K562 (cell line): ENCODE measurements around the gene TLX2. TPM values are rescaled to one million over a fixed set of nuclear protein-coding genes. Genes with fewer than 3 reads are reported as not detected.

Experiments
- CBX3 ChIP-seq, 2 experiments: IDR thresholded peaks; 1 replicate in 1 of 2; 2 replicates in 1 of 2; pipeline ENCODE4 v1.6.1; 2012; ENCODE audit warnings: inconsistent platforms in 2 of 2, low read length in 2 of 2, borderline replicate concordance in 1 of 2, control low read depth in 1 of 2
- CEBPG ChIP-seq, 3 experiments: fragments of 200-800 bp in 1 of 3; sonication (Bioruptor generic) in 1 of 3; sonication (generic) in 1 of 3; formaldehyde crosslinking in 1 of 3; IDR thresholded peaks in 2 of 3; conservative IDR thresholded peaks in 1 of 3; 2 replicates each; pipeline versions ENCODE4 v1.6.1 to v1.8.0; 2016 to 2022; ENCODE audit warnings: missing compliant biosample characterization in 2 of 3, missing genetic modification characterization in 2 of 3, mild to moderate bottlenecking in 1 of 3, missing genetic modification reagents in 1 of 3
- EP300 ChIP-seq: IDR thresholded peaks from 2 replicates; pipeline ENCODE4 v1.6.1; 2012; ENCODE audit warnings: low read length, improper control_type of control experiment
- FOXK1 ChIP-seq: sonication (generic); formaldehyde crosslinking; IDR thresholded peaks from 2 replicates; pipeline ENCODE4 v1.8.0; 2022; ENCODE audit warnings: missing genetic modification reagents, mild to moderate bottlenecking, borderline replicate concordance
- MAX ChIP-seq: sonication (generic); formaldehyde crosslinking; IDR thresholded peaks from 2 replicates; pipeline ENCODE4 v1.9.0; 2022; ENCODE audit warnings: mild to moderate bottlenecking, missing genetic modification reagents
- NR2F6 ChIP-seq: fragments of 450-650 bp; formaldehyde crosslinking; IDR thresholded peaks from 2 replicates; pipeline ENCODE4 v1.4.0; 2020; ENCODE audit warnings: mild to moderate bottlenecking
- NRF1 ChIP-seq, 2 experiments: fragments of 450-650 bp; IDR thresholded peaks in 1 of 2; conservative IDR thresholded peaks in 1 of 2; 2 replicates each; pipeline ENCODE4 v1.6.1; 2014; ENCODE audit warnings: mild to moderate bottlenecking in 2 of 2
- POLR3G ChIP-seq: IDR thresholded peaks from 2 replicates; pipeline ENCODE4 v1.6.1; 2011; ENCODE audit not compliant: insufficient read length, insufficient replicate concordance; ENCODE audit errors: extremely low read depth
- PYGO2 ChIP-seq: fragments of 450-650 bp; IDR thresholded peaks from 2 replicates; pipeline ENCODE4 v1.6.1; 2016; ENCODE audit warnings: mild to moderate bottlenecking, missing genetic modification characterization, moderate library complexity, missing compliant biosample characterization
- RNF2 ChIP-seq: sonication (generic); IDR thresholded peaks from 2 replicates; pipeline ENCODE4 v1.6.1; 2016
- SNIP1 ChIP-seq: fragments of 450-650 bp; IDR thresholded peaks from 2 replicates; pipeline ENCODE4 v1.7.1; 2017; ENCODE audit warnings: low read depth, mild to moderate bottlenecking
- STAT6 ChIP-seq: sonication (generic); formaldehyde crosslinking; IDR thresholded peaks from 2 replicates; pipeline ENCODE4 v1.8.1; 2023; ENCODE audit warnings: mild to moderate bottlenecking, missing genetic modification reagents
- TCF7 ChIP-seq: sonication (generic); IDR thresholded peaks from 2 replicates; pipeline ENCODE4 v1.6.1; 2016; ENCODE audit warnings: antibody characterized with exemption, borderline replicate concordance
- TFAM ChIP-seq: fragments of 250-450 bp; sonication (Bioruptor Pico); conservative IDR thresholded peaks from 2 replicates; pipeline ENCODE4 v1.5.0; 2021; ENCODE audit warnings: mild to moderate bottlenecking, moderate library complexity
- THAP12 ChIP-seq: fragments of 250-450 bp; sonication (Bioruptor Pico); IDR thresholded peaks from 2 replicates; pipeline ENCODE4 v1.9.0; 2021; ENCODE audit warnings: mild to moderate bottlenecking, inconsistent platforms
- ZMIZ1 ChIP-seq, 2 experiments: fragments of 150-350 bp in 1 of 2; IDR thresholded peaks; 2 replicates each; pipeline ENCODE4 v1.6.1; 2012 to 2016; ENCODE audit warnings: low read depth in 2 of 2, low read length in 2 of 2, mild to moderate bottlenecking in 1 of 2, moderate library complexity in 1 of 2
- ZNF124 ChIP-seq: sonication (generic); formaldehyde crosslinking; IDR thresholded peaks from 2 replicates; pipeline ENCODE4 v1.8.1; 2022; ENCODE audit warnings: missing genetic modification reagents
- ZNF444 ChIP-seq: fragments of 250-450 bp; sonication (Bioruptor Pico); IDR thresholded peaks from 2 replicates; pipeline ENCODE4 v1.4.0; 2020; ENCODE audit warnings: mild to moderate bottlenecking, moderate library complexity
- polyA plus RNA-seq, 8 experiments: library from polyadenylated mRNA; depleted of rRNA in 4 of 8; stranded (reverse) in 5 of 8; unstranded in 3 of 8; fragments of >200 nt; fragmentation: Nextera tagmentation in 2 of 8; fragmentation: Illumina TruSeq in 1 of 8; extraction: Ambion mirVana in 2 of 8; extraction: Trizol in 1 of 8; gene quantifications; 2 replicates each; pipeline versions ENCODE4 v1.2.1 to v1.2.3, GENCODE V29; 2011 to 2014; ENCODE audit warnings: inconsistent platforms in 1 of 8, missing spikeins in 1 of 8
- total RNA-seq, 7 experiments: library from RNA; depleted of rRNA in 6 of 7; stranded (reverse); fragments of >200 nt in 6 of 7; fragmentation: Illumina TruSeq in 2 of 7; extraction: Trizol in 2 of 7; gene quantifications; 2 replicates each; pipeline versions ENCODE4 v1.2.1 to v1.2.3, GENCODE V29; 2011 to 2021; ENCODE audit warnings: low replicate concordance in 1 of 7

Gene TLX2
- total and polyA plus RNA-seq, 9 of the 15 experiments (the other 6 are each of a cell fraction or from before 2014, with no cell fraction given), result not detected

- no peak for TF ChIP-seq THAP12 (CRISPR knock-in tag)
- TF ChIP-seq NRF1 (conservative IDR thresholded peaks at IDR 0.05 in 1 of 2, IDR thresholded peaks at IDR 0.05 in 1 of 2), result 0 out of 4 replicates have a peak, but pooled peaks of 1 of the 2 experiments have one; percentile 6
- no peak for TF ChIP-seq STAT6 (CRISPR knock-in tag)
- no peak for TF ChIP-seq ZNF124 (CRISPR knock-in tag)
- 0 out of 2 replicates have a peak, but pooled peaks have one; percentile 34 for TF ChIP-seq FOXK1 (CRISPR knock-in tag)
- no peak; the same call in 1 of the 2 replicates for TF ChIP-seq MAX (CRISPR knock-in tag)
- no peak for TF ChIP-seq RNF2
- TF ChIP-seq NR2F6, result no peak
- 0 out of 2 replicates have a peak, but pooled peaks have one; percentile 1 for TF ChIP-seq EP300
- TF ChIP-seq TCF7, result no peak
- TF ChIP-seq SNIP1, result no peak
- TF ChIP-seq CEBPG (CRISPR knock-in tag; IDR thresholded peaks at IDR 0.05), result no peak
- no peak for TF ChIP-seq CEBPG (tag; conservative IDR thresholded peaks at IDR 0.05 in 1 of 2, IDR thresholded peaks at IDR 0.05 in 1 of 2)
- 0 out of 4 replicates have a peak, but pooled peaks of 1 of the 2 experiments have one; percentile 35 for TF ChIP-seq ZMIZ1 (IDR thresholded peaks at IDR 0.05; ENCODE audit: low read depth in 2 of 2, low read length in 2 of 2)
- TF ChIP-seq ZNF444 (CRISPR knock-in tag), result no peak
- TF ChIP-seq POLR3G, result no peak
- no peak for TF ChIP-seq TFAM (CRISPR knock-in tag)
- no peak for TF ChIP-seq PYGO2 (tag)
- TF ChIP-seq CBX3 (IDR thresholded peaks at IDR 0.05; ENCODE audit: borderline replicate concordance in 1 of 2, low read length in 2 of 2), result no peak
Measured at GRCh38 chr2:74482801-74483674, 31.2 kb upstream of the TLX2 start, which contains the start of the genes CCDC142 and TTC31 (continued).
